GM12878 (cell line): ENCODE data around the gene B3GNT9. TPM values are rescaled to one million over a fixed set of nuclear protein-coding genes. Genes with fewer than 3 reads are reported as not detected.

Source experiments
- ATAC-seq: fragments of 200-7000 bp; cut with Tn5 transposase; 3 replicates; pipeline ENCODE4 v1.9.1; 2020; ENCODE audit warnings: mild to moderate bottlenecking, moderate library complexity
- BruUV-seq: library from RNA; stranded (reverse); fragments of 400-500 nt; replicated peaks from 2 replicates; lab custom pipeline; 2021; lab: Mats Ljungman, UMichigan
- CTCF ChIA-PET: fragments of 300-600 bp; sonication (Branson Sonifier 250); formaldehyde crosslinking; extraction: SDS; loops from one replicate; lab custom pipeline; 2021; ENCODE audit warnings: inconsistent platforms; lab: Yijun Ruan, JAX
- POLR2A ChIA-PET: fragments of 350-600 bp; formaldehyde crosslinking; extraction: SDS; loops from one replicate; lab custom pipeline; 2021; ENCODE audit warnings: inconsistent platforms; lab: Charles Lee
- RAD21 ChIA-PET: fragments of 300-600 bp; sonication (Branson Sonifier 250); formaldehyde crosslinking; loops from one replicate; lab custom pipeline; 2023; ENCODE audit warnings: antibody characterized with exemption; ENCODE audit not compliant: unreplicated experiment; lab: Charles Lee
- SMC1A ChIA-PET: fragments of 300-600 bp; sonication (Branson Sonifier 250); formaldehyde crosslinking; loops from one replicate; lab custom pipeline; 2023; ENCODE audit not compliant: unreplicated experiment, uncharacterized antibody; lab: Charles Lee
- DNase-seq: peaks from one replicate; pipeline ENCODE4 v3.0.0-alpha.2; 2011; ENCODE audit warnings: low read depth, low spot score
- FAIRE-seq: peaks from 3 replicates; lab custom pipeline; 2011; peaks lifted over from hg19 to GRCh38; lab: Jason Lieb, UNC
- H2AFZ ChIP-seq: 2 replicates; pipeline ENCODE4 v1.6.0; 2011; ENCODE audit warnings: low read depth, low read length, control low read depth; ENCODE audit not compliant: control insufficient read depth
- H3K27ac ChIP-seq: 2 replicates; pipeline ENCODE4 v1.5.1; 2011; ENCODE audit warnings: control low read depth; ENCODE audit not compliant: control insufficient read depth, insufficient read depth
- H3K27me3 ChIP-seq, 2 experiments: replicated peaks in 1 of 2; 2 replicates each; pipeline versions ENCODE4 v1.6.0 to v1.6.1; 2011; ENCODE audit warnings: low read length in 1 of 2; ENCODE audit not compliant: control insufficient read depth in 2 of 2, insufficient read depth in 2 of 2
- H3K36me3 ChIP-seq, 2 experiments: 2 replicates each; pipeline ENCODE4 v1.5.1; 2011; ENCODE audit warnings: low read length in 1 of 2; ENCODE audit not compliant: control insufficient read depth in 2 of 2, insufficient read depth in 2 of 2
- H3K4me1 ChIP-seq: 2 replicates; pipeline ENCODE4 v1.6.1; 2011; ENCODE audit warnings: mild to moderate bottlenecking, low read length, moderate library complexity, mixed read lengths; ENCODE audit not compliant: control insufficient read depth, insufficient read depth
- H3K4me2 ChIP-seq: 2 replicates; pipeline ENCODE4 v1.6.0; 2011; ENCODE audit warnings: control low read depth; ENCODE audit not compliant: control insufficient read depth, insufficient read depth
- H3K4me3 ChIP-seq: fragments of 200-600 bp; sonication (generic); 2 replicates; pipeline ENCODE4 v1.5.1; 2016
- H3K79me2 ChIP-seq: 2 replicates; pipeline ENCODE4 v1.6.0; 2011; ENCODE audit warnings: low read length; ENCODE audit not compliant: control insufficient read depth, insufficient read depth
- H3K9ac ChIP-seq: 2 replicates; pipeline ENCODE4 v1.8.0; 2011; ENCODE audit warnings: low read length, control low read depth, mixed read lengths; ENCODE audit not compliant: control insufficient read depth, insufficient read depth
- H3K9me3 ChIP-seq: replicated peaks from 3 replicates; pipeline ENCODE4 v1.5.1; 2011; ENCODE audit warnings: mild to moderate bottlenecking, low read length; ENCODE audit not compliant: control insufficient read depth, insufficient read depth
- H4K20me1 ChIP-seq: 2 replicates; pipeline ENCODE4 v1.6.0; 2011; ENCODE audit not compliant: control insufficient read depth, insufficient read depth
- CBX3 ChIP-seq: fragments of 200-600 bp; sonication (generic); IDR thresholded peaks from 2 replicates; pipeline ENCODE4 v1.6.1; 2016; ENCODE audit warnings: low read depth, borderline replicate concordance
- EGR1 ChIP-seq, 2 experiments: IDR thresholded peaks; 1 replicate in 1 of 2; 2 replicates in 1 of 2; pipeline ENCODE4 v1.6.1; 2011 to 2012; ENCODE audit warnings: low read depth in 2 of 2, low read length in 2 of 2, borderline replicate concordance in 1 of 2, mild to moderate bottlenecking in 1 of 2, moderate library complexity in 1 of 2
- HDAC6 ChIP-seq: fragments of 200-600 bp; sonication (generic); IDR thresholded peaks from one replicate; pipeline ENCODE4 v1.8.0; 2017; ENCODE audit warnings: antibody characterized with exemption; ENCODE audit not compliant: unreplicated experiment
- IKZF1 ChIP-seq: fragments of 450-650 bp; conservative IDR thresholded peaks from 2 replicates; pipeline ENCODE4 v1.6.1; 2017; ENCODE audit warnings: antibody characterized with exemption, mild to moderate bottlenecking
- IRF4 ChIP-seq: IDR thresholded peaks from 2 replicates; pipeline ENCODE4 v1.6.1; 2011; ENCODE audit warnings: low read depth, low read length
- JUND ChIP-seq: IDR thresholded peaks from 2 replicates; pipeline ENCODE4 v1.6.1; 2012; ENCODE audit warnings: low read depth, mild to moderate bottlenecking, low read length, improper control_type of control experiment, moderate library complexity
- KAT2A ChIP-seq: conservative IDR thresholded peaks from 2 replicates; pipeline ENCODE4 v1.6.1; 2011; ENCODE audit warnings: low read depth, low read length; ENCODE audit not compliant: control insufficient read depth
- SMAD1 ChIP-seq: fragments of 450-650 bp; IDR thresholded peaks from 2 replicates; pipeline ENCODE4 v1.6.1; 2018; ENCODE audit warnings: mild to moderate bottlenecking, low read depth; ENCODE audit not compliant: partially characterized antibody
- SREBF1 ChIP-seq: IDR thresholded peaks from 2 replicates; pipeline ENCODE4 v1.6.1; 2012; ENCODE audit warnings: mild to moderate bottlenecking, low read length
- TBL1XR1 ChIP-seq: IDR thresholded peaks from 2 replicates; pipeline ENCODE4 v1.6.1; 2012; ENCODE audit warnings: low read depth, low read length, improper control_type of control experiment
- TCF12 ChIP-seq: IDR thresholded peaks from 2 replicates; pipeline ENCODE4 v1.6.1; 2011; ENCODE audit warnings: low read depth, mild to moderate bottlenecking, low read length
- TCF7 ChIP-seq: IDR thresholded peaks from 2 replicates; pipeline ENCODE4 v1.6.1; 2014; ENCODE audit warnings: antibody characterized with exemption, borderline replicate concordance
- WRNIP1 ChIP-seq: IDR thresholded peaks from 2 replicates; pipeline ENCODE4 v1.6.1; 2011; ENCODE audit warnings: low read depth, low read length, improper control_type of control experiment, borderline replicate concordance
- ZNF24 ChIP-seq: fragments of 450-650 bp; IDR thresholded peaks from 2 replicates; pipeline ENCODE4 v1.6.1; 2017; ENCODE audit warnings: antibody characterized with exemption, mild to moderate bottlenecking
- WGBS: methylation state at CpG from one replicate; pipeline ENCODE4 v1.1.6; 2016; ENCODE audit warnings: low lambda C conversion rate; ENCODE audit not compliant: insufficient replicate concordance, insufficient coverage; ENCODE audit errors: missing lambda C conversion rate; 5-methylcytosine and 5-hydroxymethylcytosine counted together
- in situ Hi-C: fragments of 300-500 bp; cut with MboI; formaldehyde crosslinking; loops from 9 replicates; pipeline ENCODE4 v1.14.3; 2018; ENCODE audit warnings: mixed read lengths
- intact Hi-C: fragments of 100-400 bp; cut with micrococcal nuclease; formaldehyde crosslinking; loops from one replicate; pipeline ENCODE4 v1.14.2; 2022; ENCODE audit not compliant: unreplicated experiment
- polyA plus RNA-seq, 11 experiments: library from polyadenylated mRNA; depleted of rRNA in 4 of 11; unstranded in 6 of 11; stranded (reverse) in 5 of 11; fragments of >200 nt; fragmentation: Nextera tagmentation in 4 of 11; fragmentation: Illumina TruSeq in 1 of 11; extraction: Ambion mirVana in 4 of 11; extraction: Trizol in 1 of 11; gene quantifications; 1 replicate in 1 of 11; 2 replicates in 10 of 11; pipeline versions ENCODE4 v1.2.1 to v1.2.3, GENCODE V29; 2011 to 2016; ENCODE audit warnings: inconsistent platforms in 2 of 11, missing spikeins in 2 of 11, low read depth in 1 of 11
- total RNA-seq, 4 experiments: library from RNA; depleted of rRNA in 3 of 4; stranded (reverse); fragments of >200 nt in 3 of 4; fragmentation: Illumina TruSeq in 1 of 4; extraction: Trizol in 1 of 4; gene quantifications; 2 replicates each; pipeline versions ENCODE4 v1.2.1 to v1.2.3, GENCODE V29; 2013 to 2021
- TF ChIP-seq, protein P1 (sequence below): fragments of 450-650 bp; IDR thresholded peaks from 2 replicates; pipeline ENCODE4 v1.6.1; 2016; ENCODE audit warnings: mild to moderate bottlenecking
- TF ChIP-seq, protein P2 (sequence below): fragments of 450-650 bp; IDR thresholded peaks from 2 replicates; pipeline ENCODE4 v1.6.1; 2017; ENCODE audit warnings: mild to moderate bottlenecking

The B3GNT9 gene
- total and polyA plus RNA-seq, 10 of the 15 experiments (the other 5 are each of a cell fraction or from before 2014, with no cell fraction given), result 0.08 to 5.0 (median 1.9) TPM

DNA sequence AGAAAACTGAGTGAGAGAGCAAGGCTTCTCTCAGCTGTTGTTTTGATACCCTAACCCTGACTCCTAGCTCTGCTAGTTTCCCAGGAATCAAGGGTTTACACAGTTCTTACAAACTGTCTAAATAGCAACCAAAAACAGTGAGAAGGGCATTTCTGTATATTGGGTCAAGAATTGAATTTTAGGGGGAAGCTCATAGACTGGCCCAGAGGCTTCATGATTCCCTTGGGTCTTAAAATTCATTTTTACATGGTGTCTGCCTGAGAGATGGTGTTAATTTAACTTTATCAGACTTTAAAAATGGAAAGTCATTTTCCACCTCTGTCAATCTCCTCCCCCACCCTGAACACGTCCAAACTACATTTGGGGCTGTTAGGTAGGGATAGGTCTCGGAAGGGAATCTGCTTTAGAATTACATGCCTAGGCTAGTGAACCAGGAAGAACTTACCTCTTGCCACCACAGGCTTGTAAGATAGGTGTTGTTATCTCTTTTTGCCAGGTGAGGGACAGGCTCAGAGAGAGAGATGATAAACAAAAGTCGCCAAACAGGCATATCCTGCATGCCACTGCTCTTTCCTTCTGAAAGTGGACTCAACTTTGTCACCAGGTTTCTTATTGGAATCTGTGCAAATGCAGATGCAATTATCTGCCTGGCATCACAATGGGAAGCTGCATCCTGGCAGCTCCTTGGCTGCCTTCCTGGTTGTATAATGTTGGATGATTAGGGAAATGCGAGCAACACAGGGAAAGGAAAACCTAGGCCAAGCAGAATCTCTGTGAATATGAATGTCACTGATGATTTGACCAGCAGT lies 38.0 kb downstream of the B3GNT9 start:
- peak overlapping the region; percentile 46; the same call in 1 of the 2 replicates for H3K4me2 ChIP-seq
- CTCF ChIA-PET, result interaction anchor here (0.6 to 2.2 kb wide), 8 partner anchors 16 to 156 kb away, joined by 3 to 8 read pairs (median 3); partner anchors contain the start of gene EXOC3L1
- DNase-seq, result no peak
- 83% methylated on average over 4 of the region's 4 CpGs for WGBS
- no peak overlapping the region for H3K4me3 ChIP-seq
- intact Hi-C loops, result no loop called here
- H3K9me3 ChIP-seq, result no peaks in the 10 kb centered on the region
- no peak overlapping the region for H3K27ac ChIP-seq
- no peaks in the 10 kb centered on the region for H3K27me3 ChIP-seq
- no peak for FAIRE-seq
- SMC1A ChIA-PET, result interaction anchor here (0.7 to 1.6 kb wide), 4 partner anchors 9 to 100 kb away, joined by 3 to 5 read pairs (median 4); no protein-coding TSS in a partner anchor
- peaks cover 9% of the 10 kb centered on the region for H3K4me1 ChIP-seq
- TSS peak; percentile 28 for BruUV-seq
- no peak overlapping the region for H2AFZ ChIP-seq
- TF ChIP-seq CBX3, result no peak
- no peak for TF ChIP-seq TCF7
- no peak for TF ChIP-seq SREBF1
- TF ChIP-seq TBL1XR1, result no peak
- TF ChIP-seq, protein P1, sequence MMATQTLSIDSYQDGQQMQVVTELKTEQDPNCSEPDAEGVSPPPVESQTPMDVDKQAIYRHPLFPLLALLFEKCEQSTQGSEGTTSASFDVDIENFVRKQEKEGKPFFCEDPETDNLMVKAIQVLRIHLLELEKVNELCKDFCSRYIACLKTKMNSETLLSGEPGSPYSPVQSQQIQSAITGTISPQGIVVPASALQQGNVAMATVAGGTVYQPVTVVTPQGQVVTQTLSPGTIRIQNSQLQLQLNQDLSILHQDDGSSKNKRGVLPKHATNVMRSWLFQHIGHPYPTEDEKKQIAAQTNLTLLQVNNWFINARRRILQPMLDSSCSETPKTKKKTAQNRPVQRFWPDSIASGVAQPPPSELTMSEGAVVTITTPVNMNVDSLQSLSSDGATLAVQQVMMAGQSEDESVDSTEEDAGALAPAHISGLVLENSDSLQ, result no peak
- TF ChIP-seq TCF12, result no peak
- TF ChIP-seq KAT2A, result no peak
- no peak for TF ChIP-seq ZNF24
- TF ChIP-seq HDAC6, result no peak
- no peak for TF ChIP-seq WRNIP1
- no peak for TF ChIP-seq SMAD1
- TF ChIP-seq JUND, result no peak
- no peak for TF ChIP-seq IKZF1
- TF ChIP-seq IRF4, result no peak
- TF ChIP-seq EGR1 (IDR thresholded peaks at IDR 0.05; ENCODE audit: borderline replicate concordance in 1 of 2, low read depth in 2 of 2, low read length in 2 of 2), result no peak
- TF ChIP-seq, protein P2, sequence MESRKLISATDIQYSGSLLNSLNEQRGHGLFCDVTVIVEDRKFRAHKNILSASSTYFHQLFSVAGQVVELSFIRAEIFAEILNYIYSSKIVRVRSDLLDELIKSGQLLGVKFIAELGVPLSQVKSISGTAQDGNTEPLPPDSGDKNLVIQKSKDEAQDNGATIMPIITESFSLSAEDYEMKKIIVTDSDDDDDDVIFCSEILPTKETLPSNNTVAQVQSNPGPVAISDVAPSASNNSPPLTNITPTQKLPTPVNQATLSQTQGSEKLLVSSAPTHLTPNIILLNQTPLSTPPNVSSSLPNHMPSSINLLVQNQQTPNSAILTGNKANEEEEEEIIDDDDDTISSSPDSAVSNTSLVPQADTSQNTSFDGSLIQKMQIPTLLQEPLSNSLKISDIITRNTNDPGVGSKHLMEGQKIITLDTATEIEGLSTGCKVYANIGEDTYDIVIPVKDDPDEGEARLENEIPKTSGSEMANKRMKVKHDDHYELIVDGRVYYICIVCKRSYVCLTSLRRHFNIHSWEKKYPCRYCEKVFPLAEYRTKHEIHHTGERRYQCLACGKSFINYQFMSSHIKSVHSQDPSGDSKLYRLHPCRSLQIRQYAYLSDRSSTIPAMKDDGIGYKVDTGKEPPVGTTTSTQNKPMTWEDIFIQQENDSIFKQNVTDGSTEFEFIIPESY, result no peak
- RAD21 ChIA-PET, result interaction anchor here (0.8 to 1.2 kb wide), 3 partner anchors 52 to 137 kb away, joined by 3 to 6 read pairs (median 3); no protein-coding TSS in a partner anchor
- no peak for ATAC-seq
- POLR2A ChIA-PET, result interaction anchor here (0.6 to 1.5 kb wide), 2 partner anchors 11 to 32 kb away, joined by 3 to 6 read pairs; no protein-coding TSS in a partner anchor
- in situ Hi-C loops, result no loop called here
- peaks cover 22% of the 10 kb centered on the region for H3K79me2 ChIP-seq
- no peaks in the 10 kb centered on the region; a peak in 1 of 4 replicates for H3K36me3 ChIP-seq
- no peak overlapping the region for H3K9ac ChIP-seq
- H4K20me1 ChIP-seq, result no peaks in the 10 kb centered on the region
